Stimulated activated CD8-positive, alpha-beta memory T cell treated with anti-CD3 and anti-CD28 coated beads, Interleukin-12 subunit alpha, Interleukin-12 subunit beta, amount 100 ng/mL, for 4 hours (primary cell): ENCODE results near the gene FN3KRP.

Experiments
- DNase-seq: peaks from one replicate; pipeline ENCODE4 v3.0.0-alpha.2; 2020; ENCODE audit warnings: low read depth

The FN3KRP gene

DNA sequence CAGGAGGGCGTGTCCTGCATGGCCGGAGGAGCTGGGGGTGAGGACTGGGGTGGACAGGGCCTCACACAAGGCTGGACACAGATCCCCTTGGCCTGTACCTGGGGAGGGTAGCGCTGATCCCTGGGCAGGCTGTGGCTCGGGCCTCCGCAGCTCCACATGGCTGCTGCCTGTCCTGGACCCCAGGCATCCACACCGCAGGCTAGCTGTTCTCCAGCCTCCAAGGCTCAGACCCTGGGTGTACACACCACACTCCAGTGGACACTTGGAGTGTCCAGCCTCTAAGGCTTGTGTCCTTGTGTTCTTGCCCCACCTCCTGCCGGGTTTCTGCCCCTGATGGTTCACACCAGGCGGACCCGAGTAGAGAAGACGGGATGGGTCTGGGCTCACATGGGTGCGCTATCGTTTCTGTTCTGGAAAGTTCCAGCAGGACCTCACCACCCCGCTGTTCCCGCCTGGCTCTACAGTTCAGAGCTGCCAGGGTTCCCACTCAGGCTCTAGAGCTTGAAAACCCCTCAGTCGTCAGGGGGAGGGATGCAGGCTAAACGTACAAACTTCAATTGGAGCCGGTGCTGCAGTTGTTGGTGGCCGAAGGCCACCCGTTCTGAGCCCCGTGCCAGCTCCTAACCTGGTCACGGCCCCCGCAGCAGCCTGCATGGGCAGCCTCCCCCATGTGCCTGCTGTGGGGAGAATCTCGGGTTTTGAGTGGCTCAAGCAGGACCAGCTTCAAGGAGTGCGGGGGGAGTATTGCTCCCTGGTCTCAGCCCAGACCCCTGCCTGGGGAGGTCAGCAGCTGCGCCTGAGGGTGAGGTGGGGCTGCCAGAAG lies 6.6 kb upstream of the FN3KRP start:
- no peak for DNase-seq

DNA sequence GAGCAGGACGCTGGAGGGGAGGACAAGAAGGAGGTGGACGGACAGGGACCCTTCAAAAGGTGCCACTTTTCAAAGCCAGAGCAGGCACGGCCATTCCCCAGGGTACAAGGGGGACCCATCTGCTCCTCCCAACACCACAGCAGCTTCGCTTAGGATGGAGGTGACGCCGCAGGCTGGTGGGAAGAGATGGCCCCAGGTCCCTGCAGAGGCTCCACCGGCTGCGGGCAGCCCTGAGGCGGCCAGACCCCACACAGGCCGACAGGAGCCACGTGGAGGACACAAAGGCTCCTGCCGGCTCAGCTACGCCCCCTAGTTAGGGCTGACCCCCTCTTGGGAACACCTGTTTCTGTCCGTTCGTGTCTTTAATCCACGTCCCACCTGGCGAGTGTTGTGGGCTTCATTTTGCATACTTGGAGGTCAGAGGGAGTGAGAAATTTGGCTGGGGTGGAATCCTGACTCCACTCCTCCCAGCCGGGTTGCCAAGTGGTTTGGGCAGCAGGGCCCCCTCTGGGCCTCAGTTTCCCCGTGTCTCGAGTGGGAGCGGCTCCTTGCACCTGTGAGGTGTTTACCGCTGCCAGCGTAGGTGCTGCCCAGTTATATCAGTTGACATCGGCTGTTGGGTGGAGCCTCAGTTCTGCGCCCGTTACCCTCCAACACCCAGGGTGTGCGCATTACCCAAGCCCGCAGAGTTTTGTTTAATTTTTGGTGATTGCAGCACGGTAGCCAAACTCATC lies 5.8 kb upstream of the FN3KRP start:
- DNase-seq: no peak

DNA sequence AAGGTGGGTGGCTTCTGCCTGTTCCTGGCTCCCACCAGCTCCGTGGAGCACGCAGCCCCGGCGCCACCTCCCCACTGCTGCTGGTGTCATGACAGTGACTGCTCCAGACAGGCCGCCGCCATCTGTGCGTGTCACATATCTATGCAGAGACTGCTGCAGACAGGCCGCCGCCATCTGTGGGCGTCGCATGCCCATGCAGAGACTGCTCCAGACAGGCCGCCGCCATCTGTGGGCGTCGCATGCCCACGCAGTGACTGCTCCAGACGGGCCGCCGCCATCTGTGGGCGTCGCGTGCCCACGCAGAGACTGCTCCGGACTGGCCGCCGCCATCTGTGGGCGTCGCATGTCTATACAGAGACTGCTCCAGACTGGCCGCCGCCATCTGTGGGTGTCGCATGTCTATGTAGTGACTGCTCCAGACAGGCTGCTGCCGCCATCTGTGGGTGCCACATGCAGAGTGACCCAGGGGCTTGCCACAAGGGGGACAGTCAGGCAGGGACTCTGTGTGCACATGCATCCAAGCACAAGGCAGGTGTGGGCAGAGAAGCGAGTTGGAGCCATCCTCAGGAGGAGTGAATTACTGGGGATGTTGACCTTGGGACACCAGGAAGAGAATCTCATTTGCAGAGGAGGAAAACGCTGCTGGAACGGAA lies 3.3 kb upstream of the FN3KRP start:
- DNase-seq: no peak

DNA sequence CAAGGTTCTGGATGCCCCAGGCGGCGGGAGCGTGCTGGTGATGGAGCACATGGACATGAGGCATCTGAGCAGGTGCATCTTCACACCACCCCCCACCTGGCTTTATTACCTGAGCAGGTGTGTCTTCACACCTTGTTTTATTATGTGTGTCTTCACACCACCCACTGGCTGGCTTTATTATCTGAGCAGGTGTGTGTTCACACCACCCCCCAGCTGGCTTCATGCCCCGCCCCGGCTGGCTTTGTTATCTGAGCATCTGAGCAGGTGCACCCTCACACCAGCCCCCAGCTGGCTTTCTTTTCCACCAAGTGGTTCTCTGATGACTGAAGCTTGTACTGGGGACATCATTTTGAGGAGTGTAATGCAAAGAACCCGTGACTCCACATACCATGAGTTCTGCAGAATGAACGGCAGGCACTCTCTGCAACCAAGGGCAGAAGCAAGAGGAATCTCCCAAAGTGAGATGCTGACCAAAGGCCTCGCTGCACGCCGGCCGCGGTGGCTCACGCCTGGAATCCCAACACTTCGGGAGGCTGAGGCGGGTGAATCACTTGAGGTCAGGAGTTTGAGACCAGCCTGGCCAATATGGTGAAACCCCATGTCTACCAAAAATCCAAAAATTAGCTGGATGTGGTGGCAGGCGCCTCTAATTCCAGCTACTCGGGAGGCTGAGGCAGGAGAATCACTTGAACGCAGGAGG lies 2.6 kb downstream of the FN3KRP start:
- DNase-seq: no peak

DNA sequence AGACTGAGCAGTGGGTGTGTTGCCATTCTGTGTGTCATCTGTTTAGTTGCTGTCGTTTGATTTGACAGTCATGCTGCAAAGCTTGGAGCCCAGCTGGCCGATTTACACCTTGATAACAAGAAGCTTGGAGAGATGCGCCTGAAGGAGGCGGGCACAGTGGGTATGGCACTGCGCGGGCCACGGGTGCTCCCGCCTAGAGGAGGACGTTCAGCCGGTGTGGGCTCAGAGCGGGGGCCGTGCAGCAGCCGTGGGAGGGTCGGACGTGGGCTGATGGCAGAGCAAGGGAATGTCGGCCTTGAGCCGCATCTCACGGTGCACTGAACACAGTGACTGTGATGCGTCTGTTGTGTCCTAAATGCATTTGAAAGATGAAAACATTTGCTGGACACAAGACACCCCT lies 3.7 kb downstream of the FN3KRP start:
- DNase-seq: no peak

DNA sequence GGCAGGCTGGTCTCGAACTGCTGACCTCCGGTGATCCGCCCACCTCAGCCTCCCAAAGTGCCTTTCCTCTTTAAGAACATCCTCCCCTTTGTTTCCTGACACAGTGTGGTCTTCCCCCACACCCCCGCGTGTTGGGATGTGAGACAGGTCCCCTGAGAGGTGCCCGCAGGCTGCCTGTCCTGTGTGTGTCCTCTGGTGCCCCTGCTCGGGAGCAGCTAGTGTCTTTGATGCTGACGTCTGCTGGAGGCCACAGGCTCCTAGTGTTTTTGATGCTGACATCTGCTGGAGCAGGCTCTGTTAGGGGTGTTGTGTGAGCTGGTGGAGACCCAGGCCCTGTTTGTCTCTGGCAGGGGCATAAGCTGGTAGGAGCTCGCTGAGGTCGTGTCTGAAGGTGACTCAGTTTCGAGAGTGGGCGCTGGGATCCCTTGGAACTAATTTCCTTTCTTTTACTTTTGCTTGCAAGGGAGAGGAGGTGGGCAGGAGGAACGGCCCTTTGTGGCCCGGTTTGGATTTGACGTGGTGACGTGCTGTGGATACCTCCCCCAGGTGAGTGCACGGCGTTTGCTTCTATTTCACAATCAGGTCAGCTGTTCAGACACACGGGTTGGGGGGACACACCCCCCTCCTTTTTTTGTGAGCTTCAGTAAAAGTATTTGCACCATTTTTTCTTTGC lies 6.0 kb downstream of the FN3KRP start:
- DNase-seq: no peak

DNA sequence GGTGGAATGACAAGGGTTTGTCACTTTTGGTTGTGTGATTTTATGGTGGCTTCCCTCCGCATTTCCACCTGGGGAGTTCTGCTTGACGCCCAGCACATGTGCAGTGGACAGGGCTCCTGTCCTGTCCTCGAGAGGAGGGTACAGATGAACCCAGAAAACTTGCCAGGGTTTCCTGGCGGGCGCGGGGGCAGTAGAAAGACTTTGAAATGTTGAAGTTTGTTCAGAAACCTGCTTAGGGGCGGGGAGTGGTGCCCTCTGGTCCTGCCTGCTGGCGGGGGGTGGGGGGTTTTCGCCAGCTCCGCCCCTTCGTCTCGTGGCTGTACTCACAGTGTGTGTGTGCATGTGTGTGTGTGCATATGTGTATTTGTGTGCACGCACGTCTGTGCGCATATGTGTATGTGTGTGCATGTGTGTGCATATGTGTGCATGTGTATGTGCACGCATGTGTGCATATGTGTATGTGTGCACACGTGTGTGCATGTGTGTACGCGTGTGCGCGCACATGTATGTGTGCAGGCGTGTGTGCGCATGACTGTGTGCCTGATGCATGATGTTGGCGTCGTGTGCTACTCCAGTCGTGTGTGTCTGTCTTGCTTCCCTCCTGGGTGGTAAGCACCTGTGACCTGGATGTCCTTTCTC lies 6.8 kb downstream of the FN3KRP start:
- no peak for DNase-seq

DNA sequence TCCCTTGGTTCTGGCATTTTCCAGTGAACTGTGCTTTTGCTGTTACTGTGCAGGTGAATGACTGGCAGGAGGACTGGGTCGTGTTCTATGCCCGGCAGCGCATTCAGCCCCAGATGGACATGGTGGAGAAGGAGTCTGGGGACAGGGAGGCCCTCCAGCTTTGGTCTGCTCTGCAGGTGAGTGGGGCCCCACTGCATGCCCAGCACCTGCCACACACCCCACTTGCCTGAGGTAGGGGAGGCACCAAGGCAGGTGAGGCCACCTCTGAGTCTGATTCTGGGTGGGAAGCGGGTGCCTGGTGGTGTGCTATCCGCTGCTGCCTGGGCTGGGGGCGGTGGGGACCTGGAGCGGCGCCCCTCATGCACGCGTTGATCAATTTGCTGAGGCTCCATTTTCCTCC lies 9.9 kb downstream of the FN3KRP start:
- DNase-seq: no peak

DNA sequence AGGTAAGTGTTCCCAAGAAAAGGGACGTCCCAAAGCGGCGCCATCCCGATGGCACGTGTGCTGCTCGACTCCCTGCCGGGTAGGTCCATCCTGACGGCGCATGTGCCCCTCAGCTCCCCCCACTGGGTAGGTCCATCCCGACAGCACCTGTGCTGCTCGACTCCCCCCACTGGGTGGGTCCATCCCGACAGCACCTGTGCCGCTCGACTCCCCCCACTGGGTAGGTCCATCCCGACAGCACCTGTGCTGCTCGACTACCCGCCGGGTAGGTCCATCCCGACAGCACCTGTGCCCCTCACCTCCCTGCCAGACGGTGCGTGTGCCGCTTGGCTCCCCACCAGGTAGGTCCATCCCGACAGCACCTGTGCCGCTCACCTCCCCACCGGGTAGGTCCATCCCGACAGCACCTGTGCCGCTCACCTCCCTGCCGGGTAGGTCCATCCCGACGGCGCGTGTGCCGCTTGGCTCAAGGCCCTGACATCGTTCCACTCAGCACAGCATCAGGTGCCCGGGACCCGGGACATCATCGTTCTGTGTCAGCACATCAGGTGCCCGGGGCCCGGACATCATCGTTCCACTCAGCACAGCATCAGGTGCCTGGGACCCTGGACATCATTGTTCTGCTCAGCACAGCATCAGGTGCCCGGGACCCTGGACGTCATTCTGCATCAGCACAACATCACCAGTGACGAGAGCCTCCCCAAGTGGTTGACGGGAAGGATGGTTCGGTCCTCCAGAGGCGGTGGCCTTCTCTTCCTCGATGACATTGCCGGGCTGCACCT lies 13.2 kb downstream of the FN3KRP start:
- DNase-seq: no peak

DNA sequence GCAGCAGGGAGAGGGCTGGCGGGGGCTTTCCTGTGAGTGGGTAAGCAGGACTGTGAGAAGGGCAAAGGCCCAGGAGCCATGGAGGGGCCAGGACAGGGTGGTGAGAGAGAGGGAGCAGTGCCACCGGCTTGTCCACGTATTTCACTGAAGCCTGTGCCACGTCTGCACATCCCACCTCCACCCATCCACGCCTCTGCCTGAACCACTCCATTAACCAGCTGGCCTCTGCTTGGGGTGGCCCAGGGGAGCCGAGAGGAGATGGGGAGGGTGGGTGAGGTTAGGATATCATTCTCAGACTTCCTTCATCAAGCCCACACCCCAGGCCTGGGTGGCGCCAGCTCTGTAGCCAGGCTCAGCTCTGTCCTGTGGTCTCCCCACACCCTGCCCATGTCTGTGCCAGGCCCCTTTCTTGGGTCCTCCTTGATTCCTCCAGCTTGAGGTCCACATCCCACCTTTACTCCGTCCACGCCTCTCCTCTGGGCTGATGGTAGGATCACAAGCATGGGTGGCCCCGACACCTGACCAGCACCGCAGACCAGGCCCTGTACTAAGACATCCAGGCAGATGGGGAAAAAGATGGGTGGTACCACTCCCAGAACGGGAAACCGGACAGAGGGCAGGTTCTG lies 15.7 kb downstream of the FN3KRP start:
- no peak for DNase-seq

DNA sequence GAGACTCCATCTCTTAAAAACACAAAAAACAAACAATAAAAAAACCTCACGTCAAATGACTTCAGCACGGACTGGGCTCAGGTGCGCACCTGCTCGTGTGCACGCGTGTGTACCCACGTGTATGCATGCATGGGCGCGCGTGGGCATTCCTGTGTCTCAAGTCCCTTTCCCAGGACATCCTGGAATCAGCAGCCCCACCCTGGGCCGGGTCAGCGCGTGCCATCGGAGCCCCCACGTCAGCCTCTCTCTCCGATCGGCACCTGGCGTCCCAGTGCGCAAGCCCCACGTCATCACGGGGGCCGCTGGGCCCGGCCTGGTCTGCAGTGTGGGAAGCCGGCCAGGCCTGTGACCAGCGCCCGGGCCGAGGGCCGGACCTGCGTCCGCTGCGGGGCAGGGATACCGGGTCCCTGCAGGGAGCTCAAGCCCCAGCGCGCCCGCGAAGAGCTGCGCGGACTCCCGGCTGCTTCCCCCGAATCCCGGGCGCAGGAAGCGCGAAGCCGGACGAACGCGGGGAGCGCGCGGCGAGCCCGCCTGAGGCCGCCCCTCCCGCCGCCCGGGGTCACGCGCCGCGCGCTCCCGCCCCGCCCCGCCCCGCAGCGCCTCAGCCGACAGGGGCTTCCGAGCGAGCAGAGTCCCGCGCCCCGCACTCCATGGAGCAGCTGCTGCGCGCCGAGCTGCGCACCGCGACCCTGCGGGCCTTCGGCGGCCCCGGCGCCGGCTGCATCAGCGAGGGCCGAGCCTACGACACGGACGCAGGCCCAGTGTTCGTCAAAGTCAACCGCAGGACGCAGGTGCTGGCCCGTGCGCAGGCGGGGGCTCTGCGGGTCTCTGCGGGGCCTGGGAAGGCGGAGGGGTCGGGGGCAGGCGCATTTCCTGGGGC lies 18.7 kb downstream of the FN3KRP start, which contains the start of gene FN3K:
Gene FN3K (plus strand): TSS at position 629 of the 880 bp plus-strand sequence. CDS start 22 bp downstream, at position 651.
- DNase-seq: no peak

DNA sequence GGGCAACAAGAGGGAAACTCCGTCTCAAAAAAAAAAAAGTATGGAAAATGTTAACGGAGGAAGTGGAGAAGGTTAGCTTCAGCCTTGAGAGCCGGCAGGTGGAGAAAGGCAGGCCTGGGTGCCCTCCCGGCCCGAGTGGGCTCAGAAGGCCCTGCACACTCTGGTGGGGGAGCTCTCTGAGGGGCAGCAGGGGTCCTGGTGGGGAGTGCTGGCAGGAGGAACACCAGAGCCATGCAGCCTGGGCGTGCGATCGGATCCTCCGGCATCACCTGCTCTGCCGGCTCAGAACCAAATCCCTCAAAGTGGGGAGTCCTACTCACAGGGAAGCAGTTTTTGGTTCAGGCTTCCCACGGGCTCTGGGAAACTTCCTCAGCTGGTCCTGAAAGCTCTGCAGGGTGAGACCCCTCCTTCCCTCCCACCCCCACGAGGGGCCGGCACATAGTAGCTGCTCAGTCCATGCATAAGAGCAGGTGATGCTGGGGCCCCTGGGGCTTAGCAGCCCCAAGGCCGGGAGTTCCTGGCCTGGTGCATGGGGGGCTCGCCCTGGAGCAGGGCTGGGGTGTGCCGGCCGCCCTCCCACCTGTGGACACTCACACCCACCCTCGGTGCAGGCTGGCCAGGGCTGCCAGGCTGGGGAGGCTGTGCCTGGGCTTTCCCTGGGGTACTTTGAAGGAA lies 20.1 kb downstream of the FN3KRP start:
- DNase-seq: no peak

DNA sequence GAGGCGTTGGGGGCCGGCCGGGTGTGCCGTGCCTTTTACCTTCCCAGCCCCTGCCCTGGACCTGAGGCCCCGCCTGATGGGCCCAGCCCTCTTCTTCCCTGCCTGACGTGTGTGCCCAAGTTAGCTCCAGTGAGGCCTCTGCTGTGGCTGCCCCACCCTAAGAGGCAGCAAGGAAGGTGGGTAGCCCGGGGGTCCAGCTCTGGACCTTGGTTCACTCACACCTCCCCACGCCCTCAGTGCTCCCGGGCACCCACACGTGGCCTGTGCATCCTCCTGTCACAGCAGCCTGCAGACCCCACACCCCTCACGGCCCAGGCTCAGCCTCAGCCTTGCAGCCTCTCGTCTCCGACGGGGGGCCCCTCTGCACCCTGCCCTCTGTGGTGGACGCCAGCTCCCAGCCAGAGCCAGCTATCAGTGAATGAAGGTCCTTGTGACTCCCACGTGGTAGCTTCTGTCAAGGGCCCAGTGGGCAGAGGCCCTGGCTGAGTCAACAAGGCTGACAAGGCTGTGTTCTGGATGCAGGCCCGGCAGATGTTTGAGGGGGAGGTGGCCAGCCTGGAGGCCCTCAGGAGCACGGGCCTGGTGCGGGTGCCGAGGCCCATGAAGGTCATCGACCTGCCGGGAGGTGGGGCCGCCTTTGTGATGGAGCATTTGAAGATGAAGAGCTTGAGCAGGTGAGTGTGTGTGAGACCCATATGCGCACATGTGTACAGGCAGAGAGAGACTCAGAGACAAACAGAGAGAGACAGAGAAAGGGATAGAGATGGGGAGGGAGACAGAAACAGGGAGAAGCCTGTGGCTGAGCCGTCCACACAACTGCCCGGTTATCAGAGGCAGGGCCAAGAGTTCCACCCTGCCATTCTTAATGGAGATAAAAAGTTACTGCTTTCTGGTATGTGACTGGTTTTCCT lies 21.7 kb downstream of the FN3KRP start:
- no peak for DNase-seq

DNA sequence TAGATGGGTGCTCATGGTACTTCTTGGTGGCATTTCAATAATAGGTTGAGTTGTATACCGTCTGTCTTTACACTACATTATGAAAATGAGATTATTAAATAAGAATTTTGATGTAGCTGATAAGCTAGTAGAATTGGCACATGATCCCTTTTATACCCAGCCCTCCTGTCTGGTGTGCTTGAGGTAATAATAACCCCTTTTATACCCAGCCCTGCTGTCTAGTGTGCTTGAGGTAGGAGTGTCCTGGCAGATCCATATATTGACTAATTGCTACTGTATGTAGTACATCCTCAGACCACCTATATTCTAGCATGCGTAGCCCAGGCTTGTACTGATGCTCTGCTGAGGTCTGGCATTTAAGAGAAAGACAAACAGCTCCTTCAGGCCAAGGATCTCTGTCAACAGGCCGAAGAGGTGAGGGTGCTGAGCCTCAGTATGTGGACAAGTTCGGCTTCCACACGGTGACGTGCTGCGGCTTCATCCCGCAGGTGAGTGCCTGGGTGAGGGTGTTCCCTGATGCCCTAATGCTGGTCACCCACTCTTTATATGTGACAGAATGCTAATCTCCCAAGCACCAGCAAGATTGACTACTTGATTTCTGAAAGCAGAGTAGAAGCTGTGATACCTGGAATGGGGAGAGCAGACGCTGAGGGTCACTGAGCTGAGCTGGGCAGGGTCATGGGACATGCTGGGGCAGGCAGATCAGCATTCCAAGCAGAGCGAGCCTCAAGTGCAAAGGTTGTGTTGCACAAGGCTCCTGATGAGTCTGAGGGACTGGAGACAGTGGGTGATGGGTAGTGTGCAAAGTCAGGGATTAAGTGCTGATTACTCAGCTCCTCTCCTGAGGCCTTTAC lies 24.6 kb downstream of the FN3KRP start:
- DNase-seq: no peak

DNA sequence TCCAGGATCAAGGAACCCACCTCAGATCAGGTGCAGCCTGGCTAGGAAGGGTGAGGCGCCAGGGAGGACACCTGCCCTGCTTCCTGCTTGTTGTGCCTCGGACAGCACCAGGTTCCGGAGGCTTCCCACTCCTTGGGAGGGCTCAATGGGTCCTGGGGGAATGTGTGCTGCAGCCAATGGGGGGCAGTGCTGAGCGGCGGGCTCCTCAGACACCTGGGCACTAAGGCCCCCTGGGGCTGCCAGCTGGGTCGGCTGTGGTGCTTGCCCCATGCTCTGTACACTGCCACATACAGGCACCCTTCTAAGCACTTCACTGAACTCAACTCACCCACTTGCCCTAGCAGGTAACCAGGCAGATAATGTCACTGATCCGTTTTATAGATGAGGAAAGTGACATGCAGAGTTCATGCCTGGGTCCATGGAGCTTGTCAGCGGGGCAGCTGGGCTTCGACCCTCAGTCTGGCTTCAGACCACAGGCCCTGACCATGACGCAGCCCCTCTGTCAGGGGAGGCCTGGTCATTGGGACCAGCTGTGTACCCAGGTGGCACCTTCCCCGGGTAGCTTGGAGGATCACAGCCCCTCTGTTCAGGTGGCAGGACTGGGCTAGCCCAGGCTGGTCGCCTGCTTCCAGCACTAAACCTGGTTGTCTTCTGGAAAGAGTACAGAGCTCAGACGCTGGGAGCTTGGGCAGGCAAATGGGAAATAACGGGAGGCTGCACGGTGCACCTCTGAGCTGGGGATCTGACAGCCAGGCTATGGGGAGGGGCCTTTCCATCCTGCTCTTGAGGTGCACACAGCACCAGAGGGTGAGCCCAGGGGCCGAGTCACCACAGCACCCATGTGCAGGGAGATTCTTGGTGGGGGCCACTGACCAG lies 27.1 kb downstream of the FN3KRP start:
- no peak for DNase-seq
